Testis (tissue), 3 donors: ENCODE measurements around the gene SOX6. TPM values are rescaled to one million over a fixed set of nuclear protein-coding genes. Genes with fewer than 3 reads are reported as not detected.

Experiments used
- DNase-seq: peaks from one replicate; pipeline ENCODE4 v3.0.0-alpha.2; 2019
- H3K27ac ChIP-seq, 2 donors: fragments of 200-600 bp; sonication (generic); one replicate each; pipeline ENCODE4 v1.5.1; 2019
- H3K27me3 ChIP-seq: fragments of 200-600 bp; sonication (generic); one replicate; pipeline ENCODE4 v1.5.1; 2019
- H3K36me3 ChIP-seq: fragments of 200-600 bp; sonication (generic); one replicate; pipeline ENCODE4 v1.5.1; 2017; ENCODE audit warnings: low read depth; ENCODE audit errors: missing control alignments
- H3K4me1 ChIP-seq: fragments of 200-600 bp; sonication (generic); one replicate; pipeline ENCODE4 v1.5.1; 2019
- H3K4me3 ChIP-seq, 2 donors: fragments of 200-600 bp; sonication (generic); one replicate each; pipeline ENCODE4 v1.5.1; 2017 to 2019
- H3K9me3 ChIP-seq: fragments of 200-600 bp; sonication (generic); one replicate; pipeline ENCODE4 v1.5.1; 2017
- CTCF ChIP-seq, 3 experiments: fragments of 450-650 bp in 2 of 3; fragments of 200-600 bp in 1 of 3; sonication (generic) in 1 of 3; IDR thresholded peaks; one replicate each; pipeline ENCODE4 v1.5.1; 2016 to 2019; ENCODE audit warnings: antibody characterized with exemption in 3 of 3, mild to moderate bottlenecking in 2 of 3, moderate library complexity in 1 of 3
- POLR2A ChIP-seq: fragments of 450-650 bp; IDR thresholded peaks from one replicate; pipeline ENCODE4 v1.6.1; 2017; ENCODE audit warnings: antibody characterized with exemption, mild to moderate bottlenecking, moderate library complexity
- WGBS, 2 donors: methylation state at CpG; one replicate each; pipeline ENCODE4 v1.1.5; 2018; 5-methylcytosine and 5-hydroxymethylcytosine counted together
- intact Hi-C: fragments of 100-400 bp; cut with DNase I; formaldehyde crosslinking; loops from one replicate; pipeline ENCODE4 v1.15.1; 2023; ENCODE audit warnings: low total_unique reads
- polyA plus RNA-seq: library from polyadenylated mRNA; stranded (reverse); fragments of 350-450 nt; fragmentation: Illumina TruSeq; extraction: RNeasy Lipid Tissue Mini Kit (QIAGEN cat#74804); gene quantifications from one replicate; pipeline ENCODE4 v1.2.3, GENCODE V29; 2014; ENCODE audit warnings: low read depth, low replicate concordance; ENCODE audit not compliant: insufficient read depth
- total RNA-seq, 2 donors: library from RNA; depleted of rRNA; stranded (reverse); fragments of >200 nt; gene quantifications; one replicate each; pipeline ENCODE4 v1.2.3, GENCODE V29; 2016

Gene SOX6
- total and polyA plus RNA-seq, 3 donors from 2014 or later = 39.6 to 74.0 (median 52.3) TPM

DNA sequence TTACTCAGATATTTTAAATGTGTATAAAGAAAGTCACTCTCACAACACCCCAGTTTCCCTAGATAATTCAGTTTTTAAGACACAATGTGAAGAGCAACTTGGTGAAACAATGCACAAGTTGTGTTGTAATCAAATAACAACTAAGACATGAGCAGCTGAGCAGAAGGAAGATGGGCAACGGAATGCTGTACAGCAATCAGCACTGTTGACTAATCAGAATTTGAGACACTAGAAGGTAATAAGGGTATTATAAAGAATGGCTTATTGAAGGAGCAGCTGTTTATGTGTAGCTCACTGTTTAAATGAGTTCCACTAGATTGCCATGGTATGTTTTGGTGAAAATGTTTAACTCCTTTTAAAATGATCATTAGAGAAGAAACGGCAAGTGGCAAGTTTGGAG is 60.1 kb downstream of the SOX6 start:
- DNase-seq = no peak
- Histone ChIP-seq H3K36me3 (no peaks in the 10 kb centered on the region), H3K4me1 (no peaks in the 10 kb centered on the region), H3K27me3 (no peaks in the 10 kb centered on the region), H3K27ac (no peak overlapping the region), H3K9me3 (no peaks in the 10 kb centered on the region), H3K4me3 (no peak overlapping the region)
- TF ChIP-seq POLR2A = no peak
- no peak for TF ChIP-seq CTCF (IDR thresholded peaks at IDR 0.05)
- intact Hi-C loops = no loop called here
- 75 to 80% methylated on average over 2 of the region's 2 CpGs for WGBS, 2 donors

- Histone ChIP-seq H3K9me3 (no peaks in the 10 kb centered on the region), H3K27me3 (no peaks in the 10 kb centered on the region), H3K36me3 (no peaks in the 10 kb centered on the region), H3K4me3 (no peak overlapping the region), H3K27ac (no peak overlapping the region), H3K4me1 (no peaks in the 10 kb centered on the region)
- TF ChIP-seq CTCF (IDR thresholded peaks at IDR 0.05) (no peak), POLR2A (no peak)
- intact Hi-C loops = no loop called here
- 29 to 34% methylated on average over 1 of the region's 1 CpG for WGBS, 2 donors
- no peak for DNase-seq
These were observed 60.8 kb downstream of the SOX6 start for GRCh38 chr11:16295592-16295991.

- H3K36me3 ChIP-seq = no peaks in the 10 kb centered on the region
- H3K9me3 ChIP-seq = no peaks in the 10 kb centered on the region
- no peak for TF ChIP-seq POLR2A
- no peak for TF ChIP-seq CTCF (IDR thresholded peaks at IDR 0.05)
- no peak for DNase-seq
- H3K4me3 ChIP-seq = no peak overlapping the region
- H3K27me3 ChIP-seq = no peaks in the 10 kb centered on the region
- WGBS, 2 donors = 23 to 29% methylated on average over 2 of the region's 2 CpGs
- intact Hi-C loops = no loop called here
- H3K27ac ChIP-seq = no peak overlapping the region
- H3K4me1 ChIP-seq = no peaks in the 10 kb centered on the region
These were observed 63.1 kb downstream of the SOX6 start for GRCh38 chr11:16293204-16293681.

GRCh38 chr11:16292167-16292859 is 64.0 kb downstream of the SOX6 start:
- TF ChIP-seq POLR2A (no peak), CTCF (IDR thresholded peaks at IDR 0.05) (no peak)
- WGBS, 2 donors = 64 to 76% methylated on average over 8 of the region's 8 CpGs
- Histone ChIP-seq H3K27ac (no peak overlapping the region), H3K4me3 (no peak overlapping the region), H3K27me3 (no peaks in the 10 kb centered on the region), H3K4me1 (no peaks in the 10 kb centered on the region), H3K36me3 (no peaks in the 10 kb centered on the region), H3K9me3 (no peaks in the 10 kb centered on the region)
- intact Hi-C loops = no loop called here
- no peak for DNase-seq

DNA sequence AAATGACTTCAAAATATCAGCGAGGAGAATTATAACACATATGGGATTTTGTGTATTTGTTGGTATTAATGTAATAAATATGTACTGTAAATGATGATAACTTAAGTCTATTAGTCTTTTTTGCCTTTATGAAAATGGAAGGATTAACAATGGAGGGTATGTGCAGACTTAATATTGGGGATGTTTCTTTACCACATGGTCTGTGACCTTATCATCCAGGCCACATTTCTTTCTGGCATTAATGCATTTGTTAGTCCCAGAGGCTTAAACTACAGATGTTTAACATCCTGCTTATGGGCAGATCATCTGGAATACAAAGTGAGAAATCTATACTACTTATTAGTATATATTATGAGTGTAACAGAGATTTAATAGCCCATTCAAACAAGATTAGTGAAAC is 64.6 kb downstream of the SOX6 start:
- no peaks in the 10 kb centered on the region for H3K36me3 ChIP-seq
- H3K9me3 ChIP-seq = no peaks in the 10 kb centered on the region
- WGBS, 2 donors = 61 to 67% methylated on average over 1 of the region's 1 CpG
- H3K27me3 ChIP-seq = no peaks in the 10 kb centered on the region
- no peaks in the 10 kb centered on the region for H3K4me1 ChIP-seq
- TF ChIP-seq CTCF (IDR thresholded peaks at IDR 0.05) = no peak
- TF ChIP-seq POLR2A = no peak
- no peak overlapping the region for H3K4me3 ChIP-seq
- DNase-seq = no peak
- intact Hi-C loops = no loop called here
- no peak overlapping the region for H3K27ac ChIP-seq
